OCI-LY7 (cell line): ENCODE results near the gene SLC2A8. TPM values are rescaled to one million over a fixed set of nuclear protein-coding genes. Genes with fewer than 3 reads are reported as not detected.
A peak's percentile ranks its signal among the peaks of the same experiment; 100 is the strongest.

Experiments used
- BruUV-seq: library from RNA; stranded (reverse); fragments of 400-500 nt; replicated peaks from 2 replicates; lab custom pipeline; 2021; lab: Mats Ljungman, UMichigan
- CTCF ChIA-PET: fragments of 300-600 bp; sonication (Branson Sonifier 250); formaldehyde crosslinking; loops from one replicate; lab custom pipeline; 2022; ENCODE audit warnings: antibody characterized with exemption; ENCODE audit not compliant: unreplicated experiment; lab: Charles Lee
- POLR2A ChIA-PET: fragments of 300-600 bp; sonication (Branson Sonifier 250); formaldehyde crosslinking; loops from one replicate; lab custom pipeline; 2022; ENCODE audit warnings: antibody characterized with exemption; lab: Charles Lee
- DNase-seq: peaks from one replicate; pipeline ENCODE4 v3.0.0-alpha.2; 2015; ENCODE audit warnings: low spot score
- H2AFZ ChIP-seq: fragments of 200-600 bp; sonication (generic), shearing (Covaris generic); 2 replicates; pipeline ENCODE4 v1.6.1; 2014; ENCODE audit warnings: mild to moderate bottlenecking, antibody characterized with exemption, low read length, moderate library complexity
- H3K27ac ChIP-seq: fragments of 200-600 bp; sonication (generic); 2 replicates; pipeline ENCODE4 v1.5.1; 2014; ENCODE audit warnings: mixed run types, low read depth, mild to moderate bottlenecking, moderate library complexity, low read length, inconsistent platforms; ENCODE audit not compliant: poor library complexity, severe bottlenecking
- H3K36me3 ChIP-seq: fragments of 200-600 bp; sonication (generic); 2 replicates; pipeline ENCODE4 v1.6.1; 2014; ENCODE audit warnings: mild to moderate bottlenecking, antibody characterized with exemption, low read length, moderate library complexity, mixed read lengths; ENCODE audit not compliant: insufficient read depth
- H3K4me1 ChIP-seq: fragments of 200-600 bp; sonication (generic); 2 replicates; pipeline ENCODE4 v1.5.1; 2014; ENCODE audit warnings: mild to moderate bottlenecking, low read length; ENCODE audit not compliant: insufficient read depth, poor library complexity, severe bottlenecking
- H3K4me2 ChIP-seq: fragments of 200-600 bp; sonication (generic); 2 replicates; pipeline ENCODE4 v1.6.1; 2014; ENCODE audit warnings: mild to moderate bottlenecking, low read length
- H3K4me3 ChIP-seq: fragments of 200-600 bp; sonication (generic); 2 replicates; pipeline ENCODE4 v1.5.1; 2014; ENCODE audit warnings: mild to moderate bottlenecking, low read depth, low read length; ENCODE audit not compliant: poor library complexity, severe bottlenecking
- H3K79me2 ChIP-seq: fragments of 200-600 bp; sonication (generic); 2 replicates; pipeline ENCODE4 v1.6.1; 2016; ENCODE audit warnings: low read depth, mild to moderate bottlenecking, low read length, moderate library complexity, mixed read lengths; ENCODE audit not compliant: insufficient read depth
- H3K9me2 ChIP-seq: fragments of 200-600 bp; sonication (generic); 2 replicates; pipeline ENCODE4 v1.6.1; 2016; ENCODE audit warnings: mild to moderate bottlenecking, low read length, mixed read lengths; ENCODE audit not compliant: insufficient read depth
- H3K9me3 ChIP-seq: fragments of 200-600 bp; sonication (generic); 2 replicates; pipeline ENCODE4 v1.6.1; 2014; ENCODE audit warnings: mild to moderate bottlenecking, mixed run types, low read length, mixed read lengths
- H4K20me1 ChIP-seq: fragments of 200-600 bp; sonication (generic); 2 replicates; pipeline ENCODE4 v1.6.1; 2014; ENCODE audit warnings: mild to moderate bottlenecking, antibody characterized with exemption, low read length, moderate library complexity, mixed read lengths; ENCODE audit not compliant: insufficient read depth
- EZH2phosphoT487 ChIP-seq: fragments of 200-600 bp; sonication (generic); IDR thresholded peaks from 2 replicates; pipeline ENCODE4 v1.6.1; 2018; ENCODE audit warnings: low read depth, borderline replicate concordance, mild to moderate bottlenecking, mixed run types, antibody characterized with exemption, low read length, moderate library complexity, mixed read lengths
- intact Hi-C: fragments of 100-400 bp; cut with micrococcal nuclease; formaldehyde crosslinking; loops from one replicate; pipeline ENCODE4 v1.10.0; 2022; ENCODE audit not compliant: unreplicated experiment
- total RNA-seq, 2 experiments: library from RNA; depleted of rRNA in 1 of 2; stranded (reverse); fragments of >200 nt in 1 of 2; shearing (Covaris generic) in 1 of 2; gene quantifications; 2 replicates each; pipeline ENCODE4 v1.2.3, GENCODE V29; 2014 to 2022
- TF ChIP-seq, protein P1 (sequence below): fragments of 200-600 bp; sonication (generic); conservative IDR thresholded peaks from 2 replicates; pipeline ENCODE4 v1.5.1; 2014; ENCODE audit warnings: mild to moderate bottlenecking, antibody characterized with exemption, low read length, moderate library complexity, mixed read lengths

SLC2A8 gene
- total RNA-seq, 2 experiments from 2014 or later, result 11.9 to 19.6 TPM

DNA sequence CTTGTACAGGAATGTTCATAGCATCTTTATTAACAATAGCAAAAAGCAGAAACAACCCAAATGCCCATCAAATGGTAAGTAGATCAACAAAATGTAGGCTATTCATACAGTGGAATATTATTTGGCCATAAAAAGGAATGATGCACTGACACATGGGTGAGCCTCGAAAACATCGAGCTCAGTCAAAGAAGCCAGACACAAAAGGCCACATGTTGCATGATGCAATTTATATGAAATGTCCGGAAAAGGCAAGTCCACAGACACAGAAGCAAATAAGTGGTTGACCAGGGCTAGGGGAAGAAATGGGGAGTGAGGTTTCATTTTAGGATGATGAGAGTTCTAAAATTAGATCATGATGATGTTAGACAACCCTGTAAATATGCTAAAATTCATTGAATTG is 16.5 kb upstream of the SLC2A8 start:
- Histone ChIP-seq H3K9me3 (no peaks in the 10 kb centered on the region), H3K79me2 (no peaks in the 10 kb centered on the region), H3K4me3 (no peak overlapping the region), H3K4me2 (no peak overlapping the region), H3K9me2 (0 out of 2 replicates have a peak, but pooled peaks cover 3% of the 10 kb centered on the region), H2AFZ (no peak overlapping the region), H4K20me1 (no peaks in the 10 kb centered on the region), H3K36me3 (no peaks in the 10 kb centered on the region), H3K27ac (no peak overlapping the region), H3K4me1 (no peaks in the 10 kb centered on the region)
- TF ChIP-seq, protein P1, sequence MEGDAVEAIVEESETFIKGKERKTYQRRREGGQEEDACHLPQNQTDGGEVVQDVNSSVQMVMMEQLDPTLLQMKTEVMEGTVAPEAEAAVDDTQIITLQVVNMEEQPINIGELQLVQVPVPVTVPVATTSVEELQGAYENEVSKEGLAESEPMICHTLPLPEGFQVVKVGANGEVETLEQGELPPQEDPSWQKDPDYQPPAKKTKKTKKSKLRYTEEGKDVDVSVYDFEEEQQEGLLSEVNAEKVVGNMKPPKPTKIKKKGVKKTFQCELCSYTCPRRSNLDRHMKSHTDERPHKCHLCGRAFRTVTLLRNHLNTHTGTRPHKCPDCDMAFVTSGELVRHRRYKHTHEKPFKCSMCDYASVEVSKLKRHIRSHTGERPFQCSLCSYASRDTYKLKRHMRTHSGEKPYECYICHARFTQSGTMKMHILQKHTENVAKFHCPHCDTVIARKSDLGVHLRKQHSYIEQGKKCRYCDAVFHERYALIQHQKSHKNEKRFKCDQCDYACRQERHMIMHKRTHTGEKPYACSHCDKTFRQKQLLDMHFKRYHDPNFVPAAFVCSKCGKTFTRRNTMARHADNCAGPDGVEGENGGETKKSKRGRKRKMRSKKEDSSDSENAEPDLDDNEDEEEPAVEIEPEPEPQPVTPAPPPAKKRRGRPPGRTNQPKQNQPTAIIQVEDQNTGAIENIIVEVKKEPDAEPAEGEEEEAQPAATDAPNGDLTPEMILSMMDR, result no peak
- TF ChIP-seq EZH2phosphoT487, result no peak
- peak; percentile 26 for DNase-seq
- no TSS peak for BruUV-seq
- intact Hi-C loops, result no loop called here
- CTCF ChIA-PET, result no interaction called here
- POLR2A ChIA-PET, result interaction anchor here (0.6 kb wide), 2 partner anchors 44 to 188 kb away, joined by 3 read pairs; partner anchors contain the start of gene ZNF79

DNA sequence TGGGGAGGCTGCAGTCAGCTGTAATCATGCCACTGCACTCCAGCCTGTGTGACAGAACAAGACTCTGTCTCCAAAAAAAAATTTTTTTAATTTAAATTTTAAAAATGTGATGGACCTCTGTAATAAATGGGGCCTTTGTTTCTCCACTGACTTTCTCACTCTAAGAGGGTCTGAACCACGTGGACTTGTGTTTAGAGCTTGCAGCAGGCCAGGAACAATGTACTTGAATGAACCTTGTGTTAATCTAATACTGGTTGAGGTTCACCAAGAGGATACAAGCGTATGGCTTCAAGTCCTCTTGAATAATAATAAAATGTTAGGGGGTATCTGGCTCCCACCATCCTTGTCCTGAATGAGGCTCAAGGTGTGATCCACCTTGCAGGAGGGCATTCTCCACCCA is 14.4 kb upstream of the SLC2A8 start:
- H3K79me2 ChIP-seq, result no peaks in the 10 kb centered on the region
- TF ChIP-seq, protein P1, result no peak
- no peak for TF ChIP-seq EZH2phosphoT487
- POLR2A ChIA-PET, result interaction anchor here (1.0 kb wide), 1 partner anchor 10 kb away, joined by 3 read pairs; no protein-coding TSS in a partner anchor
- no peaks in the 10 kb centered on the region for H3K36me3 ChIP-seq
- H3K4me1 ChIP-seq, result no peaks in the 10 kb centered on the region
- intact Hi-C loops, result no loop called here
- no peak overlapping the region for H3K4me2 ChIP-seq
- H3K9me2 ChIP-seq, result 0 out of 2 replicates have a peak, but pooled peaks cover 3% of the 10 kb centered on the region
- no peak overlapping the region for H2AFZ ChIP-seq
- no peaks in the 10 kb centered on the region for H4K20me1 ChIP-seq
- no peak for DNase-seq
- H3K27ac ChIP-seq, result no peak overlapping the region
- no peaks in the 10 kb centered on the region for H3K9me3 ChIP-seq
- no peak overlapping the region for H3K4me3 ChIP-seq
- CTCF ChIA-PET, result no interaction called here
- no TSS peak for BruUV-seq

DNA sequence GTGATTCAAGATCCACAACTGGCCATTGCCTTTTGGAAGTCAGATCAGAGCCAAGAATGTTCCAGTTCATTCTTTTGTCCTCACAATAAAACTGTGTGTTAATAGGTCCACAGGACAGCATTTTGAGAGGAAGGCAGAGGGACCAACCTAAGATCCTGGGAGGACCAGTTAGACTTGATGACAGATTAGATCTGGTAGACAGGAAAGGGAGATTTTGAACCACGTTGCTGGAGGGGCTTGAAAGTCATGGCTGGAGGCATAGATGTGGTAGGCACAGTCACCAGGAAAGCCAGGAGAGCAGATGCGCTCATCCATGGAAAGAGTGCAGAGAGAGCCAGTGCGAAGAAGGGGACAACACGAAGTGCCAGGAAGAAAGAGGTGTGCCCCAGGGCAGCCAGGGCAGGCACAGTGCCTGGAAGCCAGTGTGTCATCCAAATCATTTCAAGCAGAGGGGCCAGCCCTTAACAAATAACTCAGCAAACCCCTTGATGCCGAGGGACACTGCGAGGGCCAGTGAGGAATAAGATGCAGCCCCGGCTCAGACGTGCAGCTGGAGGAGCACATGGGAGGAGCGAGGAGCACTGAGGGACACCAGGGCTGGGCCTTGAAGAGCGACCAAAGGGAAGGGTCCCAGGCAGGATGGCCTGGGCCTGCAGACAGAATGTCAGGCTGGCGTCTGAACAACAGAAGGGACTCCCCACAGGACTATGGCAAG is 12.8 kb upstream of the SLC2A8 start:
- Histone ChIP-seq H4K20me1 (no peaks in the 10 kb centered on the region), H2AFZ (no peak overlapping the region), H3K4me2 (no peak overlapping the region), H3K4me3 (no peak overlapping the region), H3K27ac (no peak overlapping the region), H3K9me2 (0 out of 2 replicates have a peak, but pooled peaks cover 3% of the 10 kb centered on the region), H3K4me1 (peaks cover 6% of the 10 kb centered on the region), H3K9me3 (no peaks in the 10 kb centered on the region), H3K79me2 (no peaks in the 10 kb centered on the region), H3K36me3 (no peaks in the 10 kb centered on the region)
- no peak for DNase-seq
- no peak for TF ChIP-seq EZH2phosphoT487
- TF ChIP-seq, protein P1, result no peak
- intact Hi-C loops, result no loop called here
- POLR2A ChIA-PET, result no interaction called here
- BruUV-seq, result no TSS peak
- CTCF ChIA-PET, result no interaction called here
